Measurements from ENCODE around the gene PRKAR2A. TPM values are rescaled to one million over a fixed set of nuclear protein-coding genes. Genes with fewer than 3 reads are reported as not detected.

The PRKAR2A gene
- polyA plus RNA-seq, 1 donor from 2014 or later, result 26.1 TPM

- peaks cover 79% of the 10 kb centered on the region for H4K20me1 ChIP-seq (ENCODE audit: insufficient read depth)
- H3K4me2 ChIP-seq (ENCODE audit: low read length), result no peak overlapping the region
- peak overlapping the region; percentile 21 for H3K4me3 ChIP-seq (ENCODE audit: low read length)
- no peaks in the 10 kb centered on the region for H3F3A ChIP-seq (ENCODE audit: insufficient read depth, low read length, poor library complexity, severe bottlenecking)
- H3K9ac ChIP-seq (ENCODE audit: low read length), result no peak overlapping the region
- no peaks in the 10 kb centered on the region for H3K9me2 ChIP-seq (ENCODE audit: insufficient read depth, low read length)
- H3K27me3 ChIP-seq (ENCODE audit: insufficient read depth, low read depth, low read length), result no peaks in the 10 kb centered on the region
- no peaks in the 10 kb centered on the region for H3K36me3 ChIP-seq (ENCODE audit: insufficient read depth, low read length)
- H3K9me3 ChIP-seq (ENCODE audit: low read length), result no peaks in the 10 kb centered on the region
- H2AFZ ChIP-seq (ENCODE audit: low read depth, low read length), result no peak overlapping the region
- peaks cover 92% of the 10 kb centered on the region for H3K79me2 ChIP-seq (replicated peaks; ENCODE audit: insufficient read depth, low read length)
- no peak overlapping the region for H3K27ac ChIP-seq (ENCODE audit: low read length)
- TF ChIP-seq REST (IDR thresholded peaks at IDR 0.05; ENCODE audit: borderline replicate concordance) (no peak), EZH2 (IDR thresholded peaks at IDR 0.05; ENCODE audit: borderline replicate concordance, insufficient read depth, low read length, poor library complexity, severe bottlenecking) (no peak), RAD21 (conservative IDR thresholded peaks at IDR 0.05) (no peak), POLR2AphosphoS5 (IDR thresholded peaks at IDR 0.05) (no peak), EP300 (conservative IDR thresholded peaks at IDR 0.05; ENCODE audit: poor library complexity, severe bottlenecking) (no peak)
Measured at GRCh38 chr3:48709051-48709461, 138.6 kb downstream of the PRKAR2A start.

GRCh38 chr3:48708481-48708889, 139.2 kb downstream of the PRKAR2A start:
- Histone ChIP-seq H3K4me3 (ENCODE audit: low read length) (peak overlapping the region; percentile 21), H3K36me3 (ENCODE audit: insufficient read depth, low read length) (no peaks in the 10 kb centered on the region), H3K9me3 (ENCODE audit: low read length) (no peaks in the 10 kb centered on the region), H4K20me1 (ENCODE audit: insufficient read depth) (peaks cover 83% of the 10 kb centered on the region), H3F3A (ENCODE audit: insufficient read depth, low read length, poor library complexity, severe bottlenecking) (no peaks in the 10 kb centered on the region), H3K27ac (ENCODE audit: low read length) (no peak overlapping the region), H3K9me2 (ENCODE audit: insufficient read depth, low read length) (no peaks in the 10 kb centered on the region), H3K27me3 (ENCODE audit: insufficient read depth, low read depth, low read length) (no peaks in the 10 kb centered on the region), H3K9ac (ENCODE audit: low read length) (no peak overlapping the region), H2AFZ (ENCODE audit: low read depth, low read length) (no peak overlapping the region), H3K4me2 (ENCODE audit: low read length) (no peak overlapping the region), H3K79me2 (replicated peaks; ENCODE audit: insufficient read depth, low read length) (peaks cover 92% of the 10 kb centered on the region)
- no peak for TF ChIP-seq POLR2AphosphoS5 (IDR thresholded peaks at IDR 0.05)
- TF ChIP-seq CTCF (IDR thresholded peaks at IDR 0.05; ENCODE audit: poor library complexity, severe bottlenecking), result no peak
- no peak for TF ChIP-seq REST (IDR thresholded peaks at IDR 0.05; ENCODE audit: borderline replicate concordance)
- TF ChIP-seq EZH2 (IDR thresholded peaks at IDR 0.05; ENCODE audit: borderline replicate concordance, insufficient read depth, low read length, poor library complexity, severe bottlenecking), result no peak
- TF ChIP-seq MXI1 (conservative IDR thresholded peaks at IDR 0.05; ENCODE audit: poor library complexity, severe bottlenecking), result no peak
- no peak for TF ChIP-seq TAF1 (IDR thresholded peaks at IDR 0.05; ENCODE audit: low read depth)
- TF ChIP-seq RAD21 (conservative IDR thresholded peaks at IDR 0.05), result no peak
- no peak for TF ChIP-seq EP300 (conservative IDR thresholded peaks at IDR 0.05; ENCODE audit: poor library complexity, severe bottlenecking)
- no peak for TF ChIP-seq SMC3 (conservative IDR thresholded peaks at IDR 0.05; ENCODE audit: poor library complexity)
